ENCODE measurements around the gene TMEFF1.

Gene TMEFF1

DNA sequence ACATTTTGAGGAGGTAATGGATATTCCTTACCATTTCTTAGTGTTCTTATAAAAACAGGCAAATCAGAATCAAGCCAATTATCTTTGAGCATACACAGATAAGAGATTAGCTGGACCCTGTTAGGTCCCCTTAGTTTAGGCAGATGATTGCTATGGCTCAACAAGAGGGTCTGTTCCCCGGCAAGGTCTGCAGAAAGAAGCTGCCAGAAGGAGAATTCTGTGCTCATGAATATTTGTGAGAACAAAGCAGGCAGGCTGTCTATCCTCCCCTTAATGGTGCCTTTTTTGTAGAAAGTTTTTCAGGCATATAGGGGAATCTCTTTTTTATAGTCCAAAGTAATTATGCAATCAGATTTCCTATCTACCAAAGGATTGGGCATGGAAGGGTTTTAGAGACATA, 132.5 kb downstream of the TMEFF1 start:
- no peak for DNase-seq (ENCODE audit: low spot score)

GRCh38 chr9:100619194-100619593, 146.2 kb downstream of the TMEFF1 start:
- no peak for DNase-seq (ENCODE audit: low spot score)

- DNase-seq (ENCODE audit: low spot score) = no peak
Measured at GRCh38 chr9:100619665-100620064, 146.7 kb downstream of the TMEFF1 start.

DNA sequence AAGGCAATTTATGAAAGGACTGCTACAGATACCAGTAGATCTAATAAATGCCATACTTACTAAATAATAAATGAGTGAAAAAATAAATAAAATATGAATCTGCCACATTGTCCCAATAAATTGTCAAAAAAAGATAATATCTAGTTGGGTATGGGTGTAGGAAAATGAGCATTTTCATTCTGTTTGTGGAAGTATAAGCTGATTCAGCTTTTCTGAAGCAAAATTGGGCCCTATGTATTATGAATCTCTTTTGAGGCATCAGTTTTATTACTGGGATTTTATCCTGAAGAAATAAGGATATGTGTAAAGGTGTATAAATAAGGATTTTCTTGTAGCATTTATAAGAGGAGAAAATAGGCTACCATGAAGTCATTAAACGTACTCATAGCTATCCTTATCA, 151.0 kb downstream of the TMEFF1 start:
- no peak for DNase-seq (ENCODE audit: low spot score)

DNA sequence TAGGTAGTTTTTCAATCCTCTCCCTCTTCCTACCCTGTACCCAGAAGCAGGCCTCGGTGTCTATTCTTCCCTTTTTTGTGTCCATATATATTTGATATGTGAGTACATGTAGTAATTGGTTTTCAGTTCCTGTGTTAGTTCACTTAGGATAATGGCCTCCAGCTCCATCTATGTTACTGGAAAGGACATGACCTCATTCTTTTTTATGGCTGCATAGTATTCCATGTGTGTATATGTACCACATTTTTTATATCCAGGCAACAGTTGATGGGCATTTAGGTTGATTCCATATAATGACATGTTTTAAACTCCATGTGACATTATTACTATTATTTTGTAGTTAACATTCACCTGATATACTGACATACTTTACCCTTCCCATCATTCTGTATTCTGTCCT, 154.0 kb downstream of the TMEFF1 start:
- no peak for DNase-seq (ENCODE audit: low spot score)

Measured in SW480 (cell line).